SU-DHL-6 (cell line): Measurements from ENCODE around the gene HSPB2.

Experiments
- H2AFZ ChIP-seq: fragments of 200-600 bp; sonication (generic); 2 replicates; pipeline ENCODE4 v1.6.1; 2014; ENCODE audit warnings: low read depth, mild to moderate bottlenecking, moderate library complexity, mixed read lengths, antibody characterized with exemption, low read length; ENCODE audit not compliant: severe bottlenecking
- H3F3A ChIP-seq: fragments of 200-600 bp; shearing (Covaris generic); 2 replicates; pipeline ENCODE4 v1.6.0; 2016; ENCODE audit warnings: antibody characterized with exemption, mild to moderate bottlenecking; ENCODE audit not compliant: insufficient read depth
- H3K27ac ChIP-seq: fragments of 200-600 bp; sonication (generic); 2 replicates; pipeline ENCODE4 v1.5.1; 2016; ENCODE audit warnings: low read depth, mild to moderate bottlenecking, low read length, moderate library complexity, mixed read lengths
- H3K27me3 ChIP-seq: fragments of 200-600 bp; sonication (generic), shearing (Covaris generic); 2 replicates; pipeline ENCODE4 v1.6.0; 2014; ENCODE audit warnings: mild to moderate bottlenecking, low read length
- H3K36me3 ChIP-seq: fragments of 200-600 bp; sonication (generic); 2 replicates; pipeline ENCODE4 v1.6.1; 2014; ENCODE audit warnings: mild to moderate bottlenecking, low read length, mixed read lengths
- H3K4me2 ChIP-seq: fragments of 300-600, 200-600 bp; shearing (Covaris generic), sonication (generic); 2 replicates; pipeline ENCODE4 v1.6.0; 2014; ENCODE audit warnings: low read length, low read depth, mild to moderate bottlenecking; ENCODE audit not compliant: poor library complexity, severe bottlenecking
- H3K4me3 ChIP-seq: fragments of 200-600 bp; sonication (generic); 2 replicates; pipeline ENCODE4 v1.5.1; 2014; ENCODE audit warnings: antibody characterized with exemption, low read length, mild to moderate bottlenecking, mixed read lengths; ENCODE audit not compliant: insufficient read depth, poor library complexity, severe bottlenecking
- H3K79me2 ChIP-seq: fragments of 200-600 bp; sonication (generic); 2 replicates; pipeline ENCODE4 v1.6.1; 2014; ENCODE audit warnings: mild to moderate bottlenecking, low read length, moderate library complexity; ENCODE audit not compliant: insufficient read depth
- H3K9ac ChIP-seq: fragments of 200-600 bp; sonication (generic); 2 replicates; pipeline ENCODE4 v1.7.0; 2014; ENCODE audit warnings: mild to moderate bottlenecking, low read length
- H3K9me2 ChIP-seq: fragments of 200-600 bp; sonication (generic); replicated peaks from 2 replicates; pipeline ENCODE4 v1.6.1; 2014; ENCODE audit warnings: low read length; ENCODE audit not compliant: insufficient read depth
- H3K9me3 ChIP-seq: fragments of 200-600 bp; sonication (generic); 2 replicates; pipeline ENCODE4 v1.6.1; 2014; ENCODE audit warnings: low read length, mixed read lengths; ENCODE audit not compliant: insufficient read depth
- H4K20me1 ChIP-seq: fragments of 200-600 bp; sonication (generic); 2 replicates; pipeline ENCODE4 v1.6.1; 2014; ENCODE audit warnings: low read depth, mild to moderate bottlenecking, antibody characterized with exemption, low read length, moderate library complexity, mixed read lengths
- EZH2phosphoT487 ChIP-seq: fragments of 200-600 bp; sonication (generic), shearing (Covaris generic); conservative IDR thresholded peaks from 2 replicates; pipeline ENCODE4 v1.6.1; 2018; ENCODE audit warnings: mild to moderate bottlenecking, antibody characterized with exemption, low read length, moderate library complexity, mixed read lengths
- TF ChIP-seq, protein P1 (sequence below): fragments of 200-600 bp; sonication (generic); IDR thresholded peaks from one replicate; pipeline ENCODE4 v1.5.1; 2017; ENCODE audit warnings: antibody characterized with exemption, mild to moderate bottlenecking, low read length, moderate library complexity; ENCODE audit not compliant: insufficient read depth, poor library complexity, severe bottlenecking

The HSPB2 gene

GRCh38 chr11:111886032-111886431, 26.5 kb upstream of the HSPB2 start:
- no peaks in the 10 kb centered on the region for H3K79me2 ChIP-seq
- H3K36me3 ChIP-seq: no peaks in the 10 kb centered on the region
- no peaks in the 10 kb centered on the region for H3K27me3 ChIP-seq
- H3K27ac ChIP-seq: no peak overlapping the region
- no peaks in the 10 kb centered on the region for H3F3A ChIP-seq
- H2AFZ ChIP-seq: no peak overlapping the region
- H3K4me3 ChIP-seq: no peak overlapping the region
- H4K20me1 ChIP-seq: no peaks in the 10 kb centered on the region
- no peak overlapping the region for H3K9ac ChIP-seq
- no peak overlapping the region for H3K4me2 ChIP-seq
- no peaks in the 10 kb centered on the region for H3K9me3 ChIP-seq
- no peak for TF ChIP-seq EZH2phosphoT487
- TF ChIP-seq, protein P1, sequence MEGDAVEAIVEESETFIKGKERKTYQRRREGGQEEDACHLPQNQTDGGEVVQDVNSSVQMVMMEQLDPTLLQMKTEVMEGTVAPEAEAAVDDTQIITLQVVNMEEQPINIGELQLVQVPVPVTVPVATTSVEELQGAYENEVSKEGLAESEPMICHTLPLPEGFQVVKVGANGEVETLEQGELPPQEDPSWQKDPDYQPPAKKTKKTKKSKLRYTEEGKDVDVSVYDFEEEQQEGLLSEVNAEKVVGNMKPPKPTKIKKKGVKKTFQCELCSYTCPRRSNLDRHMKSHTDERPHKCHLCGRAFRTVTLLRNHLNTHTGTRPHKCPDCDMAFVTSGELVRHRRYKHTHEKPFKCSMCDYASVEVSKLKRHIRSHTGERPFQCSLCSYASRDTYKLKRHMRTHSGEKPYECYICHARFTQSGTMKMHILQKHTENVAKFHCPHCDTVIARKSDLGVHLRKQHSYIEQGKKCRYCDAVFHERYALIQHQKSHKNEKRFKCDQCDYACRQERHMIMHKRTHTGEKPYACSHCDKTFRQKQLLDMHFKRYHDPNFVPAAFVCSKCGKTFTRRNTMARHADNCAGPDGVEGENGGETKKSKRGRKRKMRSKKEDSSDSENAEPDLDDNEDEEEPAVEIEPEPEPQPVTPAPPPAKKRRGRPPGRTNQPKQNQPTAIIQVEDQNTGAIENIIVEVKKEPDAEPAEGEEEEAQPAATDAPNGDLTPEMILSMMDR: no peak
- H3K9me2 ChIP-seq: no peaks in the 10 kb centered on the region

- Histone ChIP-seq H3K9me3 (no peaks in the 10 kb centered on the region), H3K27ac (no peak overlapping the region), H3K4me3 (no peak overlapping the region), H3F3A (no peaks in the 10 kb centered on the region), H2AFZ (no peak overlapping the region), H4K20me1 (no peaks in the 10 kb centered on the region), H3K27me3 (no peaks in the 10 kb centered on the region), H3K9me2 (no peaks in the 10 kb centered on the region), H3K4me2 (no peak overlapping the region), H3K9ac (no peak overlapping the region), H3K79me2 (no peaks in the 10 kb centered on the region), H3K36me3 (no peaks in the 10 kb centered on the region)
- no peak for TF ChIP-seq EZH2phosphoT487
- TF ChIP-seq, protein P1: no peak
Observed at GRCh38 chr11:111886844-111887243, 25.7 kb upstream of the HSPB2 start.

- TF ChIP-seq EZH2phosphoT487: no peak
- TF ChIP-seq, protein P1: no peak
- Histone ChIP-seq H2AFZ (no peak overlapping the region), H4K20me1 (no peaks in the 10 kb centered on the region), H3K4me3 (no peak overlapping the region), H3K36me3 (no peaks in the 10 kb centered on the region), H3K79me2 (no peaks in the 10 kb centered on the region), H3K27me3 (no peaks in the 10 kb centered on the region), H3K4me2 (no peak overlapping the region), H3K27ac (no peak overlapping the region), H3K9me3 (no peaks in the 10 kb centered on the region), H3F3A (no peaks in the 10 kb centered on the region), H3K9me2 (no peaks in the 10 kb centered on the region), H3K9ac (no peak overlapping the region)
Observed at GRCh38 chr11:111905411-111905810, 7.1 kb upstream of the HSPB2 start.

- no peaks in the 10 kb centered on the region for H4K20me1 ChIP-seq
- no peak overlapping the region for H3K4me2 ChIP-seq
- H3K27ac ChIP-seq: no peak overlapping the region
- H3K9me3 ChIP-seq: no peaks in the 10 kb centered on the region
- H2AFZ ChIP-seq: no peak overlapping the region
- H3K4me3 ChIP-seq: no peak overlapping the region
- H3K27me3 ChIP-seq: no peaks in the 10 kb centered on the region
- no peaks in the 10 kb centered on the region for H3K79me2 ChIP-seq
- no peaks in the 10 kb centered on the region for H3K36me3 ChIP-seq
- no peak for TF ChIP-seq EZH2phosphoT487
- TF ChIP-seq, protein P1: no peak
- no peaks in the 10 kb centered on the region for H3K9me2 ChIP-seq
- H3F3A ChIP-seq: no peaks in the 10 kb centered on the region
- no peak overlapping the region for H3K9ac ChIP-seq
Observed at GRCh38 chr11:111906680-111907079, 5.9 kb upstream of the HSPB2 start.
